ENCODE results near the gene TSTD2.

Gene TSTD2

DNA sequence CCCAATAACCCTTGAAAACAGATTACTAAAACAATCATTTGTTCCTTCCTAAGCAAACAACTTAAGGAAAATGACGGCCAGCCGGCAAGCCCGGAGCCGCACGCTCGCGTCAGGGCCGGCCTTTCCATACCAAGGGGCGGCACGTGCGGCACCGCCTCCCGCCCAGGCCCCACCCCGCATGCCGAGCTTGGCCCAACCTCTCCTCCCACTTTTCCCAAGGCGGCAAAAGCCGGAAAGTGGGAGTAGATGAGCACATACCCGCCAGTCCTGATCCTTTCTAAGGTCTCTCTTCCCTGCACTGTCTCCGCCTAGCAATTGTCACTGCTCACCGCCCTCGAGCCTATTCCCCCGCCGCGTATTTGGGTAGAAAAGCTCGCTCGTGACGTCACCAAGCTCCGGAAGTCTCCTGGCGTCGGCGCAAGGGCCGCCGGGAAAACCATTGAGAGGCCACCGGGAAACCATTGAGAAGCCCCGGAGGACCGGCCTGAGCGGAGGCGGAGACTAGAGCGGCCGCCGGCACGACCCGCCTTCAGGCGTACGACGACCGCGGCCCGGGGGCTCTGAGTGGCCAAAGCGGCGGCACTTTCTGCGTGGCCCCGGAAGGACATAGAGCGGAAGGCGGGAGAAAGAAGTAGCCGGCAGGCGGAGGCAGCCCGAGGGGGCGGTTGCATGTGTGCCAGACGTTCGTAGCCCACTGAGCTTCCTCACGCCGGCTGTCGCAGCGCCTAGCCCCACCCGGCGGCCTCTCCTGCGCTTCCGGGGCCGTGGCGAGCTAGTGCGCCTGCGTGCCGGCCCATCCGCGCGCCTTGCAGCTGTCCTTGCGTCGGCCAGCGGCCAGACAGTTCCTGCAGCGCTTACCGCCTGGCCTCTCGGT is at the start of gene TSTD2, which contains the start of gene NCBP1:
TSS of gene TSTD2 (minus strand) at position 384 of the 874 bp plus-strand sequence. CDS start 5,806 bp downstream, outside the sequence.
TSS of gene NCBP1 (plus strand) at position 837 of the 874 bp plus-strand sequence. CDS start 61 bp downstream, outside the sequence.
- DNase-seq (ENCODE audit: low spot score): peak; percentile 99

DNA sequence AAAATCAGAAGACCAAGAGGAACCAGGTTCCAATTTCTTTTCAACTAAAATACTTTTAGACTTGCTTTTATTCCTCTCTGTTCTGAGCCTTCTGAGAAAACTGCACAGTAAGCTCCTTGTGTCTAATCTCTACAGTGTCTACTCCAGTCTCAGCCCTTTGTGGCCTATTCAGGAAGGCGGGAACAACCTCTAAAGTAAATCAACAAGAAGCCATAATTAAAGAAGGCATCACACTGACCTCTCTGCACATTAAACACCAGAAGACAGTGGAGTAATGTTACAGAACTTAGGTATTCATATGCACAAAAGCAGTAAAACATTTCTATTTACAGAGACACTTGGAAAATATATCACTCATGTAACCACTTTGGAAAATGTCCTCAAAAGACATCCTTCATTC is 49.1 kb upstream of the TSTD2 start:
- no peak for DNase-seq (ENCODE audit: low spot score)

DNA sequence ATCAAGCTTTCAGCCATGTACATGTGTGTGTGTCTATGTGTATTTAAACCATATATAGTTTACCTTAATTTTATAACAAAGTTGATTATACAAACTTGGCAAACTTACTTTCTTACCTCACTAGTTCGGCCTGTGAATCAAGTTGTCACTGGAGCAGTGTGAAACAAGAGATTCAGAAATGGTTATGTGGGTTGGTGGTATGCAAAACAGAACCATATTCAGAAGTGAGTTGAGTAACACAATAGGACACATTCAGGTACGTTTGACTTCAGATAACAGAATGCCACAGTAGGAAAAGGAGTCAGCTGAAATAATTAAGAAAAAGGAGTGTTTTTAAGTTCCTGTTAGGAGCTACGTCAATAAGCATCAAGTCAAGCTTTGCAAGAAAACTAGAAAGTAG is 42.5 kb upstream of the TSTD2 start:
- DNase-seq (ENCODE audit: low spot score): no peak

DNA sequence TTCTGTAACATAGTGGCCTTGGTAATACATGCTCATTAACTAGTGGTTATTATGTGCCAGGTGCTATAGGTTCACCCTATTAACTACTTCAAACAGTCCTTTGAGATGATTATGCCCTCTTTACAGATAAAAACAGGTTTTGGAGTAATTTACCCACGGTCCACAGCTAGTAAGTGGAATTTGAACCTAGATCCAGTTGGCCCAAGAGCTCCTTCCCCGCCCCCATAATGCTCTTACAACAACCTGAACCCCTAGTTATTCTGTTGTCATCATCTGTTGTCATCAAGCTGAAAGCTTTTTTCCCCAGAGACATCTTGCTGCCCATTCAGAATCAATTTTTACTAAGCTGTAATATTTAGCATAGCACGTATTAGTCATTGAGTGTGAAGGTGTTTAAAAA is 40.8 kb upstream of the TSTD2 start:
- no peak for DNase-seq (ENCODE audit: low spot score)

DNA sequence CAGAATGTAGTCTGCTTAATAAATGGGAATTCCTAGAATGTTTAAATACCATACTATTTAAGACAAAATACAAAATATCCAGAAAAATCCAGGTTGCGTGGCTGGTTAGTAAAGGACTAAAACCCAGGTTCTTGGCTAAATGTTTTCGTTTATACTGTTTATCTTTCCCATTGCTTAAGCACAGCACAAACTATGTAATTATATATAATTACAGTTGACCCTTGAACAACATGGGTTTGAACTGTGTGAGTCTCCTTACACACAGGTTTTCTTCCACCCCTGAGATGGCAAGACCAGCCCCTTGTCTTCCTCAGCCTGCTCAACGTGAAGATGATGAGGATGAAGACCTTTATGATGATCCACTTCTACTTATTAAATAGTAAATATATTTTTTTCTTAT is 39.2 kb upstream of the TSTD2 start:
- no peak for DNase-seq (ENCODE audit: low spot score)

DNA sequence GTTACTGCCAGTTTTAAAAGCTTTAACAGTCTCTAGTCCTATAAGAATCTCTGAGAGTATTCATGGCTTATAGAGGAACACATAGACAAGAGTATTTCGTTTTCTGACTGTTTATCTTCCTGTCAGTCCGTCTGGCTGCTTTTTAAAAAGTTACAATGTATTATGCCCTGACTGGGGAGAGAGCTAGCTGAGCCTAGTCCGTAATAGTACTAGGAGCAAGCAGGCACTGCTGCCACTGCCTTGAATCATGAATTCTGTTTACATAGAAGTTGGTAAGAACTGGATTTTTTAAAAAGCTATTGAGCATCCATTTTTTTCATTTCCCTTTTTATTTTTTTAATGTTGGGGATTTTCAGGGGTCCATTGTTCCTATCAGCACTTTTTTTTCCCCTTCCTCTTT is 37.4 kb upstream of the TSTD2 start:
- no peak for DNase-seq (ENCODE audit: low spot score)

DNA sequence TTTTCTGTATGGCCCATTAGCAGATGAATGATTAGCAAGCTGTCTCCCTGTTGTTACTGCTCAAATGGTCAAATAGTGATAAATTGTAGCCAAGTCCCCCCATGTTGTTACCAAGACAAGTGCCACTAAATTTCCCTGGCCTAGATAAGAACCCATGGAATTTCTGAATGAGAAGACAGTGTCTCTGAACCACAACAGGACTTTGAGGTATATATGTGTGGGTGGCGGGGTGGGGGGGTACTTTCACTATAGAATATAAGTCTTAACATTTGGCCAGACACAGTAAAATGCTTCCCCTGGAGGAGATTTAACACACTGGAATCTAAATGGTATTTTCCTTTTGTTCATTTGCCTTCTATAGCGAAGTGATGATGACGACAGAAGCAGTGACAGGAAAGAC is 35.3 kb upstream of the TSTD2 start:
- no peak for DNase-seq (ENCODE audit: low spot score)

DNA sequence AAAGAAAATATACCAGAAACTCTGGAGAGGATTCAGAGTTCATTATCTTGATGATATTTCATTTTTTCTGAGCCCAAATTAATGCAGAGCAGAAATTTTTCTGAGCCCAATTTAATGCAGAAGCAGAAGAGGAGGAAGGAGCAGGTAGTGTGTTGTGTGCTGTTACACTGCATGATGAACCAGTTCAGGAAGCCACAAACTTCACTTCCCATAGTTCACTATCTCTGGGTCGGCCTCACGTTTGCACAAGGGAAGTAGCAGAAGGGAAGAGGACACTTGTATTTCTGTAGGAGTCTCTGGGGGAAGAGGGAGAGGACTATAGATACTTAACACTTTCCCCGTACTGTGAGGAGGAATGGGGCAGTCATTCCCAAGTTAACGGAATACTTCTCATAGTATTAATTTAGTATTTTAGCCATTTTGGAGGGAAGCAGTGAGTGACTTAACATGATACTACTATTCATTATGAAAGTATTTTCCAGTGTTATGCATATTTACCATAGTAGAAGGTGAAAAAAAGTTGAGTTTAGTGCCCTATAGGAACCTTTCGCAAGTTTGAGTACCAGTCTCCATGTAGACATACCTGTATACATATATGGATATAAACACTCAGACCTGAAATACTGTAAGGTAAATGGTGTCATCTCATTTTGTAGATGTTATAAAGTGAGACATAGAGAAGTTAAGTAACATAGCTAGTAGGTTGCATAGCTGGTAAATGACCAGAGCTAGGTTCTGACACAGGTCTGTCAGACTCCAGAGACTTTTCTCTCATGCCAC is 33.9 kb upstream of the TSTD2 start:
- DNase-seq (ENCODE audit: low spot score): no peak

DNA sequence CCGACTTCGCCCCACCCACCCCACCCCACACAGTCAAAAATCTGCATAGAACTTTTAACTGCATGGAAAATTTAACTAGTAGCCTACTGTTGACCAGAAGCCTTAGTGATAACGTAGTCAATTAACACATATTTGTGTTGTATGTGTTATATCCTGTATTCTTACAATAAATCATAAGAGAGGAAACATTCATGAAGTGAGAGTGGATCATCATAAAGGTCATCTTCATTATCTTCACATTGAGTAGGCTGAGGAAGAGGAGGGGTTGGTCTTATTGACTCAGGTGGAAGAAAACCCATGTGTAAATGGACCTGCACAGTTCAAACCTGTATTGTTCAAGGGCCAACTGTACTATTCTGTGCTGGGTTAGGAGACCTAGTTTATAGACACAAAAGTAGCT is 32.6 kb upstream of the TSTD2 start:
- DNase-seq (ENCODE audit: low spot score): no peak

DNA sequence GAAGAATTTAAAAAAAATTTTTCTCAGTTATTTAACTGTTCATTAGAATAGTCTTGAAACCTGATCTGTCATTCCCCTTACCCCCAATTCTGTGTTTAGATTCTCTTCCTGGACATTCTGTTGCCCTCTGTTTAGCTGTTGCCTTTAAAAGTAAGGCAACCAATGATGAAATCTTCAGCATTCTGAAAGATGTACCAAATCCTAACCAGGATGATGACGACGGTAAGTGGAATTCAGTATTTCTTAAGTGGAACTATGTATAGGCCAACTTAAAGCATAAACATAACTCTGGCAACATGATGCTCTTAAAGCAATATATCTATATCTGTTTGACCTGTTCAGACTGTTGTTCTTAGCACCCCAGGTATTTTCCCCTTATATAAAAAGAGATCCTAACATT is 27.7 kb upstream of the TSTD2 start:
- DNase-seq (ENCODE audit: low spot score): no peak

DNA sequence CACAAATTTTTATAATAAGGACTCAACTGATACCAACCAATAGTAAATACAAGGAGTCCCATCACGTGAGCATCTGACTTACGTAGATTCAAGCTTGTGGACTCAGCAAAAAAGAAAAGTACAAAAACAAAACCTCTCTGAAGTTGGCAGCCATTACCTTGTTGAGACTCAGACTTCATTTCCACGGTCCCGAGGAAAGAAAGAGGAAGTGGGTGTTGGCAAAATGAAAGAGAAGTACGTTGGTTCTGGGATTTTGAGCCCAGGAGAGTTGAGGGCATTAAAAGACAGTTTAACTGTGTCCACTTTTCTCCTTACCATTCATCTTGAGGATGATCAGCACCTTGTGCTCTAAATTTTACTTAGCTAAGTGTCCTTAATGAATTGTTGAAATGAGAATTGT is 27.2 kb upstream of the TSTD2 start:
- no peak for DNase-seq (ENCODE audit: low spot score)

DNA sequence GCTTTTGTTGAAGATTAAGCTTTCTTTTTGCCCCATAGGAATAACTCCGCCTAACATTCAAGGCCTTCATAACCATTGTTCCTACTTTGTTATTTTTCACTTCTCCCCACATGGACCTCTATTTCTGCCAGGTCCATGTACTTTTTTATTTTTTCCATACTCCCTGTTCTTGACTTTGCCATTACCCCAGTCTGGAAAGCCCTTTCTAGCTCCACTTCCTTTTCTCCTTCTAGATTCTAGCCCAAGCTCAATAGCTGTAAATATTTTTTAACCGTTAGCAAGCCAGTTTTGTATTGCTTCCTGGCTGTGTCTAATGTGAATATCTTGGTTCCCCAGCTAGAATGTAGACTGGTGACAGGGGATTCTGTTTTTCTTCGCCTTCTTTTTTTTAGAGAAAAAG is 26.6 kb upstream of the TSTD2 start:
- DNase-seq (ENCODE audit: low spot score): no peak

DNA sequence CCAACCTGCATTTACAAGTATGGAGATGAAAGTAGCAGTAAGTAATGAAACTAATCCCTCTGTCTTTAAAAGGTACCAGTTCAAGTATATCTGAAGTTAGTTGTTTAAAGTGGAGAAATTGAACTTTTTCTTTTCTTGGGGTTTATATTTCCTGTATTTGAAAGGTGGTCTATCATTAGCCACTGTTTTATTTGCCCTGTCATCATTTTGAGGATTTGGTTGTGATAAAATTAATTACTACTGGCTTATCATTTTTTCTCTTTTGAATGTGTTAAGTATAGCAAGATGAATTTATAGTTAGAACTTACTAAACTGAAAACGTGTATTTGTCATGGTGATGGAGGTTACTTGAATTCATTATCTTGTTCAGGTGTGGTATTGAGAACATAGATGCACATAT is 25.5 kb upstream of the TSTD2 start:
- DNase-seq (ENCODE audit: low spot score): no peak

DNA sequence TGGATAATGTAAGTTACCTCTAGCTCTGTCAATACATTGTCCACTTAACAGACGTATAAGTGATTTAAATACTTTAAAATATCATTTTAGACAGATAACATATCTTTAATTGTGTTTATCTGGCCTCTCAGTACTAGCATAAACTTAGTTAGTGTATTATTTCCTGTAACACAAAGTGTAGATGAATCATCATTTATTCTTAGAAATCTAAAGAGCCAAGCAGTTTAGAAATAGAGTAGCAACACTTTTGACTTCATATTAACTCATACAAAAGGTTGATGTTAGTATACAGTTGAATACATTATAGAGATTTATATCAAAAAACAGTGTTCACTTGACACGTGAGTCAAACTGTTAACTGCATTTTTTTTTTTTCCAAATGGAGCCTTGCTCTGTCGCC is 18.5 kb upstream of the TSTD2 start:
- DNase-seq (ENCODE audit: low spot score): no peak

DNA sequence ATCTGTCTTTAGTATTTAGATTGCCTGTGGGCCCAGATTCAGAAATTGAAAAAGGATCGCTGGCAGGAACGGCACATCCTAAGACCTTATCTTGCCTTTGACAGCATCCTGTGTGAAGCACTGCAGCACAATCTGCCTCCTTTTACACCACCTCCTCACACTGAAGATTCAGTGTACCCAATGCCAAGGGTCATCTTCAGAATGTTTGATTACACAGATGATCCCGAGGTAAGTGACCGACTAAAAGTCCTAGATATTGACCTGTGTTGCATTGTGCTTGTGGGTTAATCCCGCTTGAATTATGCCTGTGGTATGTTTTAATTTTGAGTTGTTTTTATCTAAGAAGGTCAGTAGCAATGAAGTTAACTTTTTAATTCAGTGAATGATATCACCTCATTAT is 14.8 kb upstream of the TSTD2 start:
- no peak for DNase-seq (ENCODE audit: low spot score)

DNA sequence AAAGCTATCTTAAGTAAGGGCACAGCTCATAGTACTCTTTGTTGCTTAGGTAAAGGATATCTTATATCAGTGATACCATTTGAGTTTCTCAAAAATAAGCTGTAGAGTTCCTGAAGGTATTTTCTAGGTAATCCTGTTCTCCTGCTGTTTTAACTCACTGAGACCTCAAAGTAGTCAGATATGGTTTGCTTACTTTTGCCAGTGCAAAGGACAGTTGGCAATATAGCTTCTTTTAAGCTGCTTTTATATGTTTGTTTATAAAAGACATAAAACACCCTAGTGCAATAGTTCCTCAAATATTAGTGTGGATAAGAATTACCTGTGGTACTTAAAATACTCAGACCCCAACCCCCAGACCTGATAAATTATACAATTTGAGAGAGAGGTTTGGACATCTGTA is 12.6 kb upstream of the TSTD2 start:
- no peak for DNase-seq (ENCODE audit: low spot score)

DNA sequence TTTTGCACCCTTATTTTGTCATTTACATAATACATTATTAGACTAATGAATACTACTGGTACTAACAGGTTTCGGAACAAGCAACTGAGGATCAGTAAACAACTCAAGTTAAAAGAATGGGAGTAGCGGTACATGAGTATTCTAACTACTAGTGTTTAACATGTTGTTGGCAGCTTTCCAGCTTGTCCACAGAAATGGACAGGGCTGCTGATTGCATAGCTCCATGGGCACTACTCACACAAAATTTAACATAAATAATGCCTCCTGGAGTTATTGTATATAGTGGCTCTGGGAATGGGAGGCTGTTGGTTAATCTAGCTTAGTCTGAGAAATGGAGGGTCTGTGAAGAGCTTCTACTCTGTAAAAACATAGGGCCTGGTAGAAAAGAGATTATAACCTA is 7.2 kb upstream of the TSTD2 start:
- no peak for DNase-seq (ENCODE audit: low spot score)

DNA sequence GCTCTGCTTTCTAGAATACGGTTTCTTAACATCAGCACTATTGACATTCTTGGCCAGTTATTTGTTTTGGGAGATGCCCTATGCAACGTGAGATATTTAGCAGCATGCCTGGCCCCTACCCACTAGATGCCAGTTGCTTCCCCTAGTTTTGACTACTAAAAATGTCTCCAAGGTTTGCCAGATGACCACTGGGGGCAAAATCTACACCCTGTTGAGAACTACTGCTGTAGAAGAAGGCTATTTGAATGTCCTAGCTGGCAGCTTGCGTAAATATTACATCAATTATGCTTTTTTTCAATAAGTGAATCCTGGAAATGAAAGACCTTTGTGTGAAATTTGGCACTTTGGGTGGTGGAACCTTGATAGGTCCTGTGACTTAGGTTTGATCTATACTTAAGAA is 5.5 kb upstream of the TSTD2 start:
- DNase-seq (ENCODE audit: low spot score): no peak

DNA sequence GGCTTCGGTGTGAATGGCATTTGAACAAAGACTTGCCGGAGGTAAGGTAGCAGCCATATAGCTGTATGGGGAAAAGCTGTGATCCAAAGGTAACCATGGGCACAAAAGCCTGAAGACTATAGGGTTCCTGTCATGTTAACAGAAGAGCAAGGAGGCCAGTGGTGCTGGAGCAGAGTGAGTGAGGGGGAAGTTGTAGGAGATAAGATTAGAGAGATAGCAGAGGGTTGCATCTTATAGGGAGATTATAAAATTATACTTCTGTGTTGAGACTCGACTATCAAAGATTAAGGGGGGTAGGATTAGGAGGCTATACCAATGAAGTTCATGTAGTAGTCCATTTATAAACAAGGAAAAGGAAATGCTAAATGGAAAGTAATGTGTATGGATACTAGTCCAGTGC is 3.7 kb upstream of the TSTD2 start:
- no peak for DNase-seq (ENCODE audit: low spot score)

DNA sequence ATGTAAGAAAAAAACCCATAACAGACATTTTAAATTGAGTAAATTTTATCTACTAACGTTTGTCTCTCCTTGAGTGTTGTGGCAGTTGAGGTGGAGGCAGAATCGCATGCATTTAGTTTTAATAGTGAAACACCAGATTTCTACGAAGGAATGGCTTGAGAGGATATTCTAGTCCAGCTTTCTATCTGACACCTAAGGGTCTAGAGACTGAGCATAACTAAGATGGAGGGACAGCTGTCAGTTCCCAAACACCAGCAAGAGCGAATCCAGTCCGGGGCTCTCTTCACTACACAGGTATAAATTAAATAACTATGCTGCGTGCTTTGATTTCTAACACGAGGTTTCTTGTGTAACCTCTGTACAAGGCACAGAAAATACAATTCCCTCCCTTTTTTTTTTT is 1.9 kb upstream of the TSTD2 start:
- no peak for DNase-seq (ENCODE audit: low spot score)

DNA sequence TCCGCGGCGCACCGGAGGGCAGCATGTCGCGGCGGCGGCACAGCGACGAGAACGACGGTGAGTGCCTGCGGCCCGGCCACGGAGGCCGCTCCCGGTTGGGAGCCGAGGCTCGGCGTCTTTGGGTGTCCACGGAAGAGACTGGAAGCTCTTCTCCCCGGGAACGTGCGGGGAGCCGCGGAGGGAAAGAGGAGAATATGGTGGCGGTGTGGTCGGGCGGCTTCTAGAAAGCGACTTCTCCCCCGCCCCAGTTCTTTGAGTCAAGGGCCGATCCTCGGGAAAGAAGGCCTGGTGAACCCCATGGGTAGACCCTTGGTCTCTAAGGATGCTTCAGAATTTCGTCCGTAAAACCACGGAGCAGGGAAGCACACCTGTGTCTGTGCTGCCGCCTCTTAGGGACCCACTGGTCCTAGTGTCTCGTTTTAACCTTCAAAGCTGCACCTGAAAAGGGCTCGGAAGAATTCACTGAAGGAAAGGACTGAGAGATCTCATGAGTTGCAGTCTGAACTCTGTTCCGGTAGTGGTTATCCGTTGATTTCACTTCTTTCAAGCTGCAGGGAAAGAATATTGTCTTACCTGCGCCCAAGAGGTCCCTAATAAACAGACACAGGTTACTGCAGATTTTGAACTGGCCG is 807 bp upstream of the TSTD2 start:
- peak; percentile 22 for DNase-seq (ENCODE audit: low spot score)

DNA sequence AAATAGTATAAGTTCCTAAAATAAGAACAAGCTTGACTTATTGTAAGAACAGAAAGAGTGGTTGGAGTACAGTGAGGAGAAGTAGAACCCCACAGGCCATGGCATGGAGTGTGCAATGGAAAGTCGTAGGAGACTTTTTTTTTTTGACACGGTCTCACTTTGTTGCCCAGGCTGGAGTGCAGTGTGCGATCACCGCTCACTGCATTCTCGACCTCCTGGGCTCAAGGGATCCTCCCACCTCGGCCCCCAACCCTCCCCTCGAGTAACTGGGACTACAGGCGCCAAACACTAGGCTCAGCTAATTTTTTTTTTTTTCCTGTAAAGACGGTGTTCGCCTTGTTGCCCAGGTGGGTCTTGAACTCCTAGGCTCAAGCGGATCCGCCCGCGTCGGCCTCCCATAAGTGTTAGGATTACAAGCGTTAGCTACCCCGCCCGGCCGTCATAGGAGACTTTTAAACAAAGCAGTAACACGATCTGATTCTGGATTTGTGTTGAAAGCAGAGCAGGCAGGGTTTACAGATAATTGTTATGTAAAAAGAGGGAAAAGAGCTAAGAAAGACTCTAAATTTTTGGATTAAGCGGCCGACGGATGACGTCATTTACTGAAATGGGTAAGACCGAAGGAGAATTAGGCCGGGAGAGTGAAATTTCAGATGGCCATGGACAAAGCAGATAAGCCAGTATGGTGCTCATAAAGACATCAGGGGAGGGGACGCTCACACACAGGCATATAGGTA is 752 bp downstream of the TSTD2 start:
- DNase-seq (ENCODE audit: low spot score): no peak
